Activated CD4-positive, alpha-beta T cell treated with anti-CD3 and anti-CD28 coated beads for 36 hours (primary cell): ENCODE results near the gene LPO. TPM values are rescaled to one million over a fixed set of nuclear protein-coding genes. Genes with fewer than 3 reads are reported as not detected.

Experiments
- ATAC-seq: fragments of 200-7000 bp; cut with Tn5 transposase; one replicate; pipeline ENCODE4 v1.10.0; 2021; ENCODE audit warnings: mild to moderate bottlenecking, moderate library complexity
- CTCF ChIA-PET: fragments of 350-600 bp; sonication (Branson Sonifier 250); formaldehyde crosslinking; loops from one replicate; lab custom pipeline; 2021; ENCODE audit warnings: antibody characterized with exemption; lab: Charles Lee
- POLR2A ChIA-PET: fragments of 350-600 bp; sonication (Branson Sonifier 250); formaldehyde crosslinking; loops from one replicate; lab custom pipeline; 2021; ENCODE audit warnings: antibody characterized with exemption, inconsistent platforms; lab: Charles Lee
- DNase-seq: peaks from one replicate; pipeline ENCODE4 v3.0.0-alpha.2; 2020
- H3K27ac Mint-ChIP-seq: one replicate; pipeline ENCODE4 v1.8.0; 2021; ENCODE audit warnings: mixed read lengths
- H3K27me3 Mint-ChIP-seq: one replicate; pipeline ENCODE4 v1.8.0; 2021; ENCODE audit warnings: mixed read lengths
- H3K36me3 Mint-ChIP-seq: one replicate; pipeline ENCODE4 v1.8.0; 2021; ENCODE audit warnings: low read depth, mixed read lengths
- H3K4me1 Mint-ChIP-seq: one replicate; pipeline ENCODE4 v1.8.0; 2021; ENCODE audit warnings: mixed read lengths
- H3K4me3 Mint-ChIP-seq: one replicate; pipeline ENCODE4 v1.8.0; 2021; ENCODE audit warnings: mild to moderate bottlenecking, moderate library complexity, mixed read lengths
- H3K9me3 Mint-ChIP-seq: one replicate; pipeline ENCODE4 v1.8.0; 2021; ENCODE audit warnings: low read depth, mixed read lengths
- intact Hi-C, 2 experiments: fragments of 100-400 bp; cut with DNase I in 1 of 2; cut with micrococcal nuclease in 1 of 2; formaldehyde crosslinking; loops; one replicate each; pipeline versions ENCODE4 v1.14.2 to v1.15.1; 2022 to 2024; cut with DNase I, micrococcal nuclease
- total RNA-seq, 2 experiments: library from RNA; stranded (reverse); gene quantifications; one replicate each; pipeline ENCODE4 v1.2.3, GENCODE V29; 2021

LPO gene
- total RNA-seq, 2 experiments from 2014 or later = 0.14 TPM; not detected in 1

GRCh38 chr17:58205936-58206335, 32.4 kb upstream of the LPO start:
- no peak for ATAC-seq
- Mint-ChIP-seq H3K36me3 (peaks cover 10% of the 10 kb centered on the region), H3K27ac (no peak overlapping the region), H3K27me3 (no peaks in the 10 kb centered on the region), H3K9me3 (no peaks in the 10 kb centered on the region), H3K4me1 (no peaks in the 10 kb centered on the region), H3K4me3 (no peak overlapping the region)
- no peak for DNase-seq
- POLR2A ChIA-PET = no interaction called here
- CTCF ChIA-PET = interaction anchor here (0.8 kb wide), 1 partner anchor 10 kb away, joined by 3 read pairs; no protein-coding TSS in a partner anchor
- intact Hi-C loops = no loop called here

DNA sequence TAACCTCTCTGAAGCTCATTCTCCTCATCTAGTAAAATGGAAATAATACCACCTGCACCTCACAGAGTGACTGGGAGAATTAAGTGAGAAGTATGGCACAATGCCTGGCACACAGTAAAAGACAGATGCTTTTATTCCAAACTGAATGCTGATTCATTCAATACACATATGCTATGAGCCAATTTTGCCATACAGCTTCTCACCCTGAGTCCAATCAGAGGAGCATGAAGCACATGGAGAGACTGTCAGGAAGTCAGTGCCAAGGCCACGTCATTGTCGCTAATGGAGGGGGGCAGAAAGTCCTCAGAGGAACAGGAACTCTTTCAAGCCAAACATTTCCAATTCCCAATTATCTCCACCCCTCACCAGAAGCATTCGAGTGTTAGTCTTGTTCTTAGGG, 30.9 kb upstream of the LPO start:
- intact Hi-C loops = no loop called here
- Mint-ChIP-seq H3K9me3 (no peaks in the 10 kb centered on the region), H3K27ac (no peak overlapping the region), H3K4me3 (no peak overlapping the region), H3K4me1 (no peaks in the 10 kb centered on the region), H3K27me3 (no peaks in the 10 kb centered on the region), H3K36me3 (peaks cover 10% of the 10 kb centered on the region)
- DNase-seq (no peak), ATAC-seq (no peak)
- ChIA-PET CTCF (no interaction called here), POLR2A (no interaction called here)

- Mint-ChIP-seq H3K27me3 (no peaks in the 10 kb centered on the region), H3K27ac (no peak overlapping the region), H3K9me3 (no peaks in the 10 kb centered on the region), H3K36me3 (peaks cover 10% of the 10 kb centered on the region), H3K4me1 (no peaks in the 10 kb centered on the region), H3K4me3 (no peak overlapping the region)
- DNase-seq (no peak), ATAC-seq (no peak)
- ChIA-PET POLR2A (no interaction called here), CTCF (no interaction called here)
- intact Hi-C loops = no loop called here
These were observed 30.0 kb upstream of the LPO start for GRCh38 chr17:58208344-58208743.

- H3K4me3 Mint-ChIP-seq = no peak overlapping the region
- no peak overlapping the region for H3K27ac Mint-ChIP-seq
- CTCF ChIA-PET = interaction anchor here (0.7 to 1.9 kb wide), 3 partner anchors 10 to 25 kb away, joined by 3 to 5 read pairs (median 3); no protein-coding TSS in a partner anchor
- H3K36me3 Mint-ChIP-seq = peaks cover 14% of the 10 kb centered on the region
- H3K9me3 Mint-ChIP-seq = no peaks in the 10 kb centered on the region
- POLR2A ChIA-PET = no interaction called here
- H3K27me3 Mint-ChIP-seq = no peaks in the 10 kb centered on the region
- ATAC-seq = no peak
- H3K4me1 Mint-ChIP-seq = no peaks in the 10 kb centered on the region
- no peak for DNase-seq
- intact Hi-C loops = no loop called here
These were observed 27.5 kb upstream of the LPO start for GRCh38 chr17:58210922-58211321.

DNA sequence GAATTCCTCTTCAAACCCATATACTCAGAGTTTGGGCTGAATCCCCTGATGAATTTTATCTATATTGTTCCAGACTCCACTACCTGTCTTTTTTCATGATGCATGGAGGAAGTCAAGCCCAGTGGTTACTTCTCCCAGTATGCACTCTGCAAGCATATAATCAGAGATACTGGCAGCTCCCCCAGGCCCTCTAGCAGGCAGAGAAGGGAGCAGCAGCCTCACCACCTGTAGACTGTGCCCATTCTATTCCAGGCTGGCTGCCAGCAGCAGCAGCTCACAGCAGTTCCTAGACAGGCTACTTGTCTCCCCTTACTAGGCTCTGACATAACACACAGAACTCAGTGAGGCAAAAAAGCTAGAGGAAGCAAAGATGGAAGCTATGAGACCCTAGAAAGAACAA, 22.7 kb upstream of the LPO start:
- no peak overlapping the region for H3K4me3 Mint-ChIP-seq
- POLR2A ChIA-PET = no interaction called here
- no peaks in the 10 kb centered on the region for H3K9me3 Mint-ChIP-seq
- DNase-seq = no peak
- ATAC-seq = no peak
- CTCF ChIA-PET = interaction anchor here (0.7 to 2.9 kb wide), 3 partner anchors 10 to 34 kb away, joined by 3 to 16 read pairs (median 7); no protein-coding TSS in a partner anchor
- intact Hi-C loops = no loop called here
- no peaks in the 10 kb centered on the region for H3K27me3 Mint-ChIP-seq
- H3K27ac Mint-ChIP-seq = no peak overlapping the region
- H3K36me3 Mint-ChIP-seq = peaks cover 4% of the 10 kb centered on the region
- peaks cover 20% of the 10 kb centered on the region for H3K4me1 Mint-ChIP-seq

- CTCF ChIA-PET = interaction anchor here (2.3 kb wide), 1 partner anchor 32 kb away, joined by 7 read pairs; no protein-coding TSS in a partner anchor
- no peak for DNase-seq
- ATAC-seq = no peak
- H3K9me3 Mint-ChIP-seq = no peaks in the 10 kb centered on the region
- POLR2A ChIA-PET = interaction anchor here (0.6 kb wide), 1 partner anchor 61 kb away, joined by 7 read pairs; no protein-coding TSS in a partner anchor
- H3K4me3 Mint-ChIP-seq = peak overlapping the region; percentile 24
- peaks cover 4% of the 10 kb centered on the region for H3K36me3 Mint-ChIP-seq
- intact Hi-C loops = loop anchor here in 1 of 2 experiments (2.0 kb wide), 1 partner anchor 1133 kb away; the partner anchor contains the start of gene AKAP1
- H3K27ac Mint-ChIP-seq = no peak overlapping the region
- H3K4me1 Mint-ChIP-seq = peaks cover 20% of the 10 kb centered on the region
- no peaks in the 10 kb centered on the region for H3K27me3 Mint-ChIP-seq
These were observed 20.6 kb upstream of the LPO start for GRCh38 chr17:58217766-58218165.

- Mint-ChIP-seq H3K4me3 (peak within 1 kb of the TSS; percentile 90), H3K27ac (peak within 1 kb of the TSS; percentile 86), H3K36me3 (no peaks in the 10 kb centered on the region), H3K4me1 (peaks cover 22% of the 10 kb centered on the region), H3K27me3 (peaks cover 2% of the 10 kb centered on the region), H3K9me3 (no peaks in the 10 kb centered on the region)
- ChIA-PET POLR2A (interaction anchor here (0.6 to 1.2 kb wide), 4 partner anchors 31 to 452 kb away, joined by 3 to 4 read pairs (median 3); partner anchors contain the start of gene SUPT4H1), CTCF (interaction anchor here (0.6 to 2.0 kb wide), 18 partner anchors 9 to 249 kb away, joined by 3 to 9 read pairs (median 4); partner anchors contain the start of genes LPO and SRSF1)
- peak; percentile 98 for DNase-seq
- intact Hi-C loops = loop anchor here in 1 of 2 experiments (1.0 to 2.0 kb wide), 8 partner anchors 23 to 1134 kb away; partner anchors contain the start of genes AKAP1, DYNLL2, MRPS23 and SRSF1
- ATAC-seq = peak; percentile 100
These were observed 19.2 kb upstream of the LPO start, which contains the start of gene MKS1 for GRCh38 chr17:58219007-58219788. MKS1 (minus strand) TSS chr17:58219255; CDS start chr17:58219230, 25 bp downstream.

DNA sequence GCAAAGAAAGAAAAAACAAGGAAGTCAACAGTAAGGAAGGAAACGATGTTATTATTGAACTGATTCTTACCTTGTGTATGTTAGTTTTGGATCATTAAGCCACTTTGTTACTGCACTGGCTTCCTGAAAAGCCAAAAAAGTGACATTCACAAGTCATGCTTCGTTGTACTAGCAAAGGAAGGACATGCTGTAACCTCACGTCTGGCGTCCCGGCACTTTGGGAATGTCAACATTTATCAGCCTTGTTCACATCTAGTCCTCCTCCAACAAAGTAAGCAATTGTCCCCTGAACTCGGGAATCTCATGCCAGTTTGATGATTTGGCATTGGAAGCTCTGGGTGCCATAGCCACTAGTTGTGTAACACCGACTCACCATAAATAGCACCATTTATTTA, 18.6 kb upstream of the LPO start:
- POLR2A ChIA-PET = interaction anchor here (1.1 to 1.2 kb wide), 2 partner anchors 30 to 132 kb away, joined by 3 to 4 read pairs; partner anchors contain the start of gene SUPT4H1
- peaks cover 26% of the 10 kb centered on the region for H3K4me1 Mint-ChIP-seq
- peak overlapping the region; percentile 86 for H3K27ac Mint-ChIP-seq

DNA sequence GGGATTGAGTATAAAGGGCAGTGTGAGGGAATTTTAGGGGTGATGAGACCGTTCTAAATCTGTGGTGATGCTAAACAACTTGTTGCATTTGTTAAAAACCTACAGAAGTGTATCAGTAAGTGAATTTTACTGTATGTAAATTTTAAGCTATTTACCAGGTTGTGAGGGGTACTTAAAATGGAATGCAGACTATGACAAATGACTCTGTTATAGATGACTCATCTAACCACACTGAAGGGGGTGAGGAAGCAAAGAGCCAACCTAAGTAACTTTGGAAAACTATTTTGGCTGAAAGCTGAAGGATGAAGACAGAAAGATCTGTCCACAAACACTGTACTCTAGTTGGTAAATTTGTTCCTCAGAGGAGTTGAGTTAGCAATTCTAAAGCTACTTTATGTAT, 14.1 kb upstream of the LPO start:
- H3K9me3 Mint-ChIP-seq = no peaks in the 10 kb centered on the region
- peaks cover 17% of the 10 kb centered on the region for H3K27me3 Mint-ChIP-seq
- H3K36me3 Mint-ChIP-seq = no peaks in the 10 kb centered on the region
- intact Hi-C loops = no loop called here
- peaks cover 14% of the 10 kb centered on the region for H3K4me1 Mint-ChIP-seq
- CTCF ChIA-PET = interaction anchor here (0.6 to 2.0 kb wide), 2 partner anchors 12 to 86 kb away, joined by 3 to 5 read pairs; no protein-coding TSS in a partner anchor
- H3K4me3 Mint-ChIP-seq = no peak overlapping the region
- H3K27ac Mint-ChIP-seq = no peak overlapping the region
- peak; percentile 71 for ATAC-seq
- DNase-seq = no peak
- POLR2A ChIA-PET = no interaction called here

More for the DNA sequence above, 18.6 kb upstream of the LPO start:
- Mint-ChIP-seq H3K36me3 (no peaks in the 10 kb centered on the region), H3K4me3 (peak overlapping the region; percentile 90), H3K9me3 (no peaks in the 10 kb centered on the region), H3K27me3 (peaks cover 5% of the 10 kb centered on the region)
- DNase-seq = no peak
- no peak for ATAC-seq
- CTCF ChIA-PET = interaction anchor here (0.6 to 2.0 kb wide), 13 partner anchors 10 to 367 kb away, joined by 3 to 9 read pairs (median 3); partner anchors contain the start of genes LPO, RNF43 and SRSF1
- intact Hi-C loops = loop anchor here in 1 of 2 experiments (1.0 to 2.0 kb wide), 8 partner anchors 23 to 1135 kb away; partner anchors contain the start of genes AKAP1, DYNLL2, MRPS23 and SRSF1

- ChIA-PET CTCF (interaction anchor here (0.6 to 2.3 kb wide), 5 partner anchors 14 to 690 kb away, joined by 3 to 7 read pairs (median 4); no protein-coding TSS in a partner anchor), POLR2A (interaction anchor here (0.6 kb wide), 1 partner anchor 146 kb away, joined by 3 read pairs; no protein-coding TSS in a partner anchor)
- DNase-seq = no peak
These were observed 10.7 kb upstream of the LPO start for GRCh38 chr17:58227733-58228132.

GRCh38 chr17:58228679-58229078, 9.7 kb upstream of the LPO start:
- ATAC-seq (no peak), DNase-seq (no peak)
- Mint-ChIP-seq H3K27me3 (peaks cover 20% of the 10 kb centered on the region), H3K9me3 (no peaks in the 10 kb centered on the region), H3K36me3 (no peaks in the 10 kb centered on the region), H3K27ac (no peak overlapping the region), H3K4me3 (no peak overlapping the region), H3K4me1 (peaks cover 15% of the 10 kb centered on the region)
- ChIA-PET CTCF (interaction anchor here (1.3 to 2.3 kb wide), 4 partner anchors 13 to 29 kb away, joined by 3 to 7 read pairs (median 4); no protein-coding TSS in a partner anchor), POLR2A (no interaction called here)
- intact Hi-C loops = no loop called here

More at GRCh38 chr17:58227733-58228132, 10.7 kb upstream of the LPO start:
- intact Hi-C loops = no loop called here
- Mint-ChIP-seq H3K27ac (no peak overlapping the region), H3K4me3 (no peak overlapping the region), H3K9me3 (no peaks in the 10 kb centered on the region), H3K4me1 (peaks cover 12% of the 10 kb centered on the region), H3K36me3 (no peaks in the 10 kb centered on the region), H3K27me3 (peaks cover 19% of the 10 kb centered on the region)
- ATAC-seq = no peak
